Smooth muscle cell (in vitro differentiated cells): ENCODE results near the gene NOTCH3. TPM values are rescaled to one million over a fixed set of nuclear protein-coding genes. Genes with fewer than 3 reads are reported as not detected.

ENCODE experiments used
- DNase-seq: peaks from one replicate; lab custom pipeline; 2025; ENCODE audit not compliant: unreplicated experiment; lab: John Stamatoyannopoulos, UW
- H2AFZ ChIP-seq: fragments of 200-600 bp; sonication (generic); 2 replicates; pipeline ENCODE4 v1.6.0; 2016; ENCODE audit warnings: antibody characterized with exemption, low read depth, mild to moderate bottlenecking
- H3F3A ChIP-seq: fragments of 200-600 bp; sonication (generic); 2 replicates; pipeline ENCODE4 v1.6.0; 2017; ENCODE audit warnings: antibody characterized with exemption, low read depth
- H3K27ac ChIP-seq: fragments of 200-600 bp; sonication (generic); 2 replicates; pipeline ENCODE4 v1.5.1; 2016; ENCODE audit warnings: low read depth, mild to moderate bottlenecking
- H3K27me3 ChIP-seq: fragments of 200-600 bp; sonication (generic); 2 replicates; pipeline ENCODE4 v1.6.1; 2016; ENCODE audit warnings: low read depth, mild to moderate bottlenecking
- H3K36me3 ChIP-seq: fragments of 200-600 bp; sonication (generic); 2 replicates; pipeline ENCODE4 v1.5.1; 2016; ENCODE audit warnings: low read depth
- H3K4me1 ChIP-seq: fragments of 200-600 bp; sonication (generic); 2 replicates; pipeline ENCODE4 v1.5.1; 2016; ENCODE audit warnings: low read depth
- H3K4me2 ChIP-seq: fragments of 200-600 bp; sonication (generic); 2 replicates; pipeline ENCODE4 v1.6.0; 2016; ENCODE audit warnings: mild to moderate bottlenecking
- H3K4me3 ChIP-seq: fragments of 200-600 bp; sonication (generic); 2 replicates; pipeline ENCODE4 v1.5.1; 2016; ENCODE audit warnings: mild to moderate bottlenecking
- H3K79me2 ChIP-seq: fragments of 200-600 bp; sonication (generic); 2 replicates; pipeline ENCODE4 v1.6.0; 2016; ENCODE audit warnings: low read depth, mild to moderate bottlenecking
- H3K9ac ChIP-seq: fragments of 200-600 bp; sonication (generic); 2 replicates; pipeline ENCODE4 v1.6.0; 2016; ENCODE audit warnings: low read depth
- H3K9me3 ChIP-seq: fragments of 200-600 bp; sonication (generic); replicated peaks from 2 replicates; pipeline ENCODE4 v1.5.1; 2016; ENCODE audit warnings: low read depth
- H4K20me1 ChIP-seq: fragments of 200-600 bp; sonication (generic); 2 replicates; pipeline ENCODE4 v1.6.0; 2016; ENCODE audit warnings: low read depth
- CTCF ChIP-seq: fragments of 200-600 bp; sonication (generic); IDR thresholded peaks from 2 replicates; pipeline ENCODE4 v1.5.1; 2017; ENCODE audit warnings: borderline replicate concordance, mild to moderate bottlenecking, antibody characterized with exemption; ENCODE audit not compliant: insufficient read depth, poor library complexity, severe bottlenecking
- WGBS: methylation state at CpG from one replicate; pipeline ENCODE4 v1.1.7; 2016; ENCODE audit warnings: low lambda C conversion rate; 5-methylcytosine and 5-hydroxymethylcytosine counted together
- polyA plus RNA-seq: library from polyadenylated mRNA; unstranded; fragments of >200 nt; fragmentation: Nextera tagmentation; extraction: Ambion mirVana; gene quantifications from 2 replicates; pipeline ENCODE4 v1.2.1, GENCODE V29; 2016
- total RNA-seq: library from RNA; depleted of rRNA; stranded (reverse); fragments of >200 nt; gene quantifications from 2 replicates; pipeline ENCODE4 v1.2.3, GENCODE V29; 2014

The NOTCH3 gene
- total and polyA plus RNA-seq, 2 experiments from 2014 or later: 72.0 to 92.5 TPM

- Histone ChIP-seq H3F3A (peaks cover 25% of the 10 kb centered on the region), H3K36me3 (no peaks in the 10 kb centered on the region), H3K9ac (no peak overlapping the region), H3K4me2 (no peak overlapping the region), H3K9me3 (no peaks in the 10 kb centered on the region), H3K4me1 (peaks cover 5% of the 10 kb centered on the region), H3K27ac (no peak overlapping the region), H3K4me3 (no peak overlapping the region), H3K27me3 (no peaks in the 10 kb centered on the region), H4K20me1 (peaks cover 15% of the 10 kb centered on the region), H3K79me2 (peaks cover 25% of the 10 kb centered on the region), H2AFZ (no peak overlapping the region)
- 98% methylated on average over 11 of the region's 11 CpGs for WGBS
- TF ChIP-seq CTCF: no peak
- DNase-seq: no peak
Measured at GRCh38 chr19:15112385-15112784, 88.4 kb downstream of the NOTCH3 start.

GRCh38 chr19:15111758-15112157, 89.0 kb downstream of the NOTCH3 start:
- TF ChIP-seq CTCF: no peak
- Histone ChIP-seq H3K9ac (no peak overlapping the region), H3K27me3 (no peaks in the 10 kb centered on the region), H3K79me2 (peaks cover 25% of the 10 kb centered on the region), H2AFZ (no peak overlapping the region), H3F3A (peaks cover 19% of the 10 kb centered on the region), H3K4me2 (no peak overlapping the region), H3K36me3 (no peaks in the 10 kb centered on the region), H3K9me3 (no peaks in the 10 kb centered on the region), H3K27ac (no peak overlapping the region), H4K20me1 (peaks cover 15% of the 10 kb centered on the region), H3K4me3 (no peak overlapping the region), H3K4me1 (peaks cover 6% of the 10 kb centered on the region)
- 100% methylated on average over 1 of the region's 1 CpG for WGBS
- DNase-seq: no peak

- H3K9ac ChIP-seq: no peak overlapping the region
- 100% methylated on average over 11 of the region's 17 CpGs for WGBS
- H3K79me2 ChIP-seq: peaks cover 25% of the 10 kb centered on the region
- H3K4me2 ChIP-seq: no peak overlapping the region
- H3K27me3 ChIP-seq: no peaks in the 10 kb centered on the region
- no peak for DNase-seq
- H3K36me3 ChIP-seq: no peaks in the 10 kb centered on the region
- no peak overlapping the region for H3K4me3 ChIP-seq
- peaks cover 12% of the 10 kb centered on the region for H4K20me1 ChIP-seq
- peak overlapping the region; percentile 15 for H3K27ac ChIP-seq
- peaks cover 11% of the 10 kb centered on the region for H3K4me1 ChIP-seq
- no peak overlapping the region for H2AFZ ChIP-seq
- no peak for TF ChIP-seq CTCF
- no peaks in the 10 kb centered on the region for H3K9me3 ChIP-seq
- H3F3A ChIP-seq: peaks cover 21% of the 10 kb centered on the region
Measured at GRCh38 chr19:15110418-15110815, 90.4 kb downstream of the NOTCH3 start.

- Histone ChIP-seq H3K79me2 (peaks cover 25% of the 10 kb centered on the region), H2AFZ (no peak overlapping the region), H3K9me3 (no peaks in the 10 kb centered on the region), H3K9ac (no peak overlapping the region), H3K4me3 (no peak overlapping the region), H3F3A (peaks cover 19% of the 10 kb centered on the region), H3K4me2 (no peak overlapping the region), H3K4me1 (peaks cover 11% of the 10 kb centered on the region), H4K20me1 (peaks cover 6% of the 10 kb centered on the region), H3K27me3 (no peaks in the 10 kb centered on the region), H3K36me3 (no peaks in the 10 kb centered on the region), H3K27ac (no peak overlapping the region)
- TF ChIP-seq CTCF: no peak
- whole genome bisulfite sequencing: 95% methylated on average over 31 of the region's 49 CpGs
- no peak for DNase-seq
Measured at GRCh38 chr19:15109768-15110417, 90.9 kb downstream of the NOTCH3 start.
